Fibroblast of upper back skin (primary cell): Measurements from ENCODE around the gene RASSF5.

ENCODE experiments used
- DNase-seq: peaks from one replicate; pipeline ENCODE4 v3.0.0-alpha.2; 2013

The RASSF5 gene

DNA sequence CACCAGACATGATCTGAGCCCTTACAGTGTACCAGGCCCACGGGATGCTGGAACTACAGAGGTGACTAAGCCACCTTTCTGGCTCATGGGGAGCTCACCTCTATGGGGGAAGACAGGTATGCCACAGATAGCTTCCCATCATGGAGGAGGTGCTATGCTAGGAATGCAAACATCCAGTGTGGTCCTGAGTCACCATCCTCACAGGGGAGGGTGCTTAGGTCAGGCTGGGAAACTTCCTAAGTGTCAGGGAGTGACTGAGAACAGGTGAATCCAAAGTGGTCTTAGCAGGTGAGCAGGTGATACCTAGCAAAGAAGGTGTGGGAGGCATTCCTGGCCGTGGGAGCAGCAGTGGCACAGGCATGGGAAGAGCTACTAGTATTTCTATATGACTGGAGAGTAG is 8.6 kb upstream of the RASSF5 start:
- DNase-seq: no peak

DNA sequence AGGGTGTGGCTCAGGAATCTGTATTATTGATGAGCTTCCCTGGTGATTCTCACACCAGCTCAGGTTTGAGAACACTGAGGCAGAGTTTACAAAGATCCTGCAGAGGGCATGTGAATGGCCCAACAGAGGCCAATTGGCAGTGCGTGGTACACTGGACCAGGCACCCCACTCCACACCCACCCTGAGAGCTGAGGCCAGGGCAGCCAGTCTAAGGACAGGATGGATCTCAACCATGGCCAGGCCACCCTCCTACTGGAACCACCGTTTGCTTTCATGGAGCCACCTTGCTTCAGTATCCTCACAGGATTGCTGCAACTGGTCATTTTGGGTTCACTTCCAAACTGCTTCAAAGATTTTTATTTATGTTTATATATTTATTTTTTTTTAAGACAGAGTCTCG is 7.3 kb upstream of the RASSF5 start:
- no peak for DNase-seq

DNA sequence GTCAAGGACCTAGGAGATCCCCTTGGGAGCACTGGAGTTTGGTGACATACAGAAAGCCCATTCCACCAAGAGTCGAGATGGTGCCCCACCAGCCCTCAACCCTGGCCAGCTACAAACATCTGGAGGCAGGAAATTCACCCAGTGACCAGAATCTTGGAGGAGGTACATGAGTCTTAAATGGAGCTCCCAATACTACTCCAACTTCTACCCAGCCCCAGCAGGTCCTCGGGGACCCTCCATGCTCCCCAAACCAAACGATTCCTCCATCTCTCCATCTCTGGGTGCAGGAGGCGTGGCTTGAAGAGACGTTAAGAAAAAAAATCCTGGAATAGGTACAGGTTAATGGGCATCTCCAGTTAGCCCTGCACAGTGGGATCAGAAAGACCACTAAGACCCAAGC is 5.5 kb upstream of the RASSF5 start:
- DNase-seq: no peak

DNA sequence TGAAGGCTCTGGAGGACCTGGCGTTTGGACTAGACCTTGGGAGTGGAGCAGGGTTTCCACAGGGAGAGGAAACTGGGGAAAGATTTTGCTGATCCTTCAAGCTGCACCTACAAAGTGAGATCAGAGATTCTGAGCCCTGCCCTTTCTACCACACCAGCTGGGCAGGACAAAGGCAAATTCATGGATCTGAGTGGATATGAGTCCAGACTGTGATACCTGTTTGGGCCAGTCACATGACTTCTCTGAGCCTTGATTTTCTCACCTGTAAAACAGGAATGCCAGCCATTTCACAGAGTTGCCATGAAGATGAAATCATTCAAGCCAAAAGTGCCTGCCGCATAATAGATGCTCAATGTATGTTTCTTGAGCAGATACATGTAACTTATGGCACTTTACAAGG is 4.9 kb upstream of the RASSF5 start:
- DNase-seq: no peak

DNA sequence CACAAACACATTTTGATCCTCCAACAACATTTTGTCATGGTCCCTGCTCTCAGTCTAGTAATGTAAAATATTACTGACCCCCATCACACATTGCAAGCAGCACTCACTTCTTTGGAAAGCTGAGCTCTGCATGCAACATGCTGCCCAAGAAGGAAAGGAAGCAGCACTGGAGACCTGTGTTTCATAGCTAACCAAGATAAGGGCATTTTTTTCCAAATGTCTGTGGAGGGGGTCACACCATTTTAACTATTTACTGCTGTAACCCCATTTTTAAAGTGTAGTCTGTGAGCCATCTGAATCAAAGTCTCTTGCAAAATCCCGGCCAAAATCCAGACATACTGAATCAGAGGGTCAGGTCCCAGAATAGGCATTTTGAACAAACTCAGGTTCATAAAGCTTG is 4.5 kb upstream of the RASSF5 start:
- DNase-seq: no peak

DNA sequence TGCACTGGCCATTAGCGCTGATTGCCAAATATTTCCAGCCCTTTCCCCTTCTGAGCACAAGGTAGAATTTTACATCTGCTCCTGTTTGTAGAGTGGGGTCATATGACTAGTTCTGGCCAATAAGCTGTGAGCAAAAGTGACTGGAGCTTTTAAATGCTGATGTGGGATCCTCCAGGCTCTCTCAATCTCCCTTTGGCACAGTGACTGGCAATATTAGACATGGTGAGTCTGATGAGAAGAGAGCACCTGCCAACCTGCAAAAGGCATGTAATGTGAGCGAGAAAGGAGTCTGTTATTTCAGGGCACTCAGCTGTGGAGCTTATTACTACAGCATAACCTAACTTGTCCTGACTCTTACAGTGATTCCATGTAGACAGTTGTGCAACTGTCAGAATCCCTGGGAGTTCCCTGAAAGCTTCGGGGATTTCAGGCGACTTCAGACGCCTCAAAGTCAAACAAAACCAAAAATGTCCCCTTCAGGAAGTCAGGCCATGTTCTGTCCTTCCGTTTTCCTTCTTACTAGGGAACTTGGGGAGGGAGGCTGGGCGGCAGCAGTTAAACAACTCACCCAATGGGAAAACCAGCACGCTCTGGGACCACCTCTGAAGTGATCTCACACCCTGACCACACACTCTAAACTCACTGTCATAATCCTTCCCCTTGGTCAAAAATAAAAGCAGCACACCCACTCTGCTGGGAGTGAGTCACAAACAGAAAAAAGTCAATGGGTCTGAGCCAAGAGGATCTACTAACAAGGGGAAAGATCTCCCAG is 3.6 kb upstream of the RASSF5 start:
- peak; percentile 97 for DNase-seq

DNA sequence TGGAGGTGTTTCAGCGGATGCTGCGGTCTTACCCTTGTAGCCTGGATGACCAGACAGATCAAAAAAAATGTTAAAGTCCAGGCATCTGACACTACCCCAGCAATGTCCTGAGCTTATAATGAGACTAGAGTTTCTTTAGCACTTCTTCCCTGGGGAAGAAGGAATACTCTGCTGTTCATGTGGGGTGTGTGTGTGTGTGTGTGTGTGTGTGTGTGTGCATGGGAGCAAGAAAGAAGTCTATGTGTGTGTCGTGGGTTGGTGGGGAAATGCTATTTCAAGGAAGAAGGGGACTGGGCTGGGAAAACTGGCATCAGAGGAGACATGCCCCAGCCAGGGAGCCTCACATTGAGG is 3.0 kb upstream of the RASSF5 start:
- no peak for DNase-seq

DNA sequence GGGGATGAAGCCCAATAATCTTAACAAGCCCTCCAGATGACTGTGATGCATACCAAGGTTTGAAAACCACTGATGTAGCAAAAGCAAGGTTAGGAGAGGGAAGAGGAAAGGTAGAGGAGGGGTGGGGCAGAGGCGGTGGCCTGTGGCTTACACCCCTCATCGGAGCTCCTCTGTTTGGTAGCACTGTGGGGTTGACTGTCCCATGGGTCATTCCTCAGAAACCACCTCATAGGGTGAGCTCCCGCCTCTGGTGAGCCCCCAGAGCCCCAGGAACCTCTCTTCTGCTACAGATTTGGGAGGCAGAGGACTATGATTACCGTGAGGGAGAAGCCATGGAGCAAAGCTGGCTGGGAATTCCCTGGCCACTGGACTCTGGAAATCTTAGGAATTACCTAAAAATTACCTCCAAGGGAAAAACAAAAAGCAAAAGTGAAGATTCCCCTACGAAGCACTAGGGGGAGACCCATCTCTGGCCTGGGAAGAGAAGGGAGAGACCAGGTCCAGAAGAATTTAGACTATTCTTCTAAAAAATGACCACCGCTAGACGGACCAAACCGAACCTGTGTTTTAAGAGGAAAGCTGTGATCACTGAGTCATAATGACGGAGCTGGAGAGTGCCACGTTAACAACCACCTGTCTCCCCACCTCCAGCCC is 1.5 kb upstream of the RASSF5 start:
- DNase-seq: peak; percentile 28

DNA sequence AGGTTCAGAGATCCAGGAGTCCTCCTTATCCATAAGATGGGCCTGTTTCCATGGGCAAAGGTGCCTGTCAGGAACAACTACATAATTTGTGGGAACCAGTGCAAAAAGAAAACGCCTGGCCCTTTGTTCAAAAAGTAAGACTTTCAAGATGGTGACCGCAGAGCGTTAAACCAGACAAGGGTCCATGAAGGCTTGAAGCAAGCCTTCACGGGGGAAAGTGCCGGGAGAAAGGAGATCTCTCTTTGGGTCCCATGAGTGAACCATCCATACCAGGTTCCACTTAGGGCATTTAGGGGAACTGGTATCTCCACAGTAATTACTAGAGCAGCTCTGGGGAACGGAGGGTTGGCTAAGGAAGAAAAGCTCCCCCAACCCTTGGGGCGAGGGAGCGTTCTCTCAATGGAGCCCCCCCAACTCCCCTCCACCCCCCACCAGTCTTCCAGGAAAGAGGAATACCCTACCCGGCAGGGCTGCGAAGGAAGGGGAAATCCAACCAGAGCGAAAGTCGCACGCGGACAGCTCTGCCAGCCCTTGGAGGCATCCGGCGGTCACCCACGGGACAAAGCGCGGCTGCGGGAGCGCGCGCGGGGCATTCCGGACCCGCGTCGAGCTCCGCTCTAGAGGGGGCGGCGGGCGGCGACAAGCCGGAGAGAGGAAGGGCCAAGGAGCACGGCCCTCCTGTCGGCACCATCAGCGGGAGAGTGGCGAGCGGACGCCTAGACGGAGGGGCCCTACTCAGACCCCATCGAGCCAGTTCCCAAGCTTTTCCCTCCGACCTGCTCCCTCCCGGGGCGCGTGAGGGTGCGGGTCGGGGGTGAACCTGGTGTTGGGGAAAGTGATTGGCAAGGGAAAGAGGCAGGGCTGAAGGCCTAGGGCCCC is 687 bp upstream of the RASSF5 start:
- DNase-seq: no peak

DNA sequence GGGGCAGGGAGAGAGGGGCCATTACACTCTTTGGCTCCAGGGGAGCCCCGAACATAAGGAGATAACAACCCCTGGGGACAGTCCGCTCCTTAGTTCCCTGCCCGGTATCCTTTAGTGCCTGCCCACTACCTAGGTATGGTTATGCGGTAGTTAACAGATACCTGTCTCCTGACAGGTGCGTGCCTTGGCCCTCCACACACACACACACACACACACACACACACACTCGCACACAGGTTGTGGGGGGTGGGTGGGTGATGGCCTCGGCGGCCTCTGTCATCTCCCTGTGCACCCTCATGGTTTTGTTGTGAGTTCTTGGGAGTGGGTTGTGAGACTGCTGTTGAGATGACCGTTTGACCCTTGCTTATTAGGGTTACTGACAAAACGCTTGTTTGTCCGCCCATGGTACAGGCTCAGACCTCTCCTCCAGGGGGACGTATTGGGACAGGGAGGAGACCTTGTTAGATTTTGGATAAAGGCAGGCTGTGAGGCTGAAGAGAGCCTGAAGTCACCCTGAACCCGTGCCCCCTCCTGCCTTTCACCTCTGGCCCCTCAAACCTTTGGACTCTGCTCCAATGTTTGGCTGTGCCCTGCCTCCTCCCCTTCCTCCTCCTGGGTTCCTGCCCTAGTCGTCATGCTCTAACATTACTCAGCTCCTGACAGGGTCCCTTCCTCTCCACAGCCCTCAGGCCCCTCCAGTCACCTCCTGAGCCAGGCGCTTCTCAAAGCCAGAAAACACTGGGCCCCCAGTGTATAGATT is 979 bp downstream of the RASSF5 start:
- no peak for DNase-seq

DNA sequence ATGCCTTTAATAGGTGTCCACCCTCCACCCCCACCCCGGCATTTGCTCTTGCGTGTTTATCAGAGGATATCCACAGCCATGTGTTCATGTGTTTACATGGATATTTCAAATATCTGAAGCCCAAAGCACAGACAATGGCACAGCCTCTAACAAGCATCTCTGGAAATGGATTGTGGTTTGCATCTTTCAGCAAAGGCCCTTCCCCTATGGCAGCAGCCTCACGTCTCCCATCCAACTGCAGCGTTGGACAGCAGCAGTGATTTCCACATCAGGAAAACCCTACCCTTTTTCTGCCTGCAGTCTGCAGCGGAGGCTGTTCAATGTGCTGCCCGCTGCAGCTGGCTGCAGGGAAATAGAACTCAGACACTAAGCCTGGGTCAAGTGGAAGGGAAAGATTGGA is 1.6 kb downstream of the RASSF5 start:
- peak; percentile 68 for DNase-seq

DNA sequence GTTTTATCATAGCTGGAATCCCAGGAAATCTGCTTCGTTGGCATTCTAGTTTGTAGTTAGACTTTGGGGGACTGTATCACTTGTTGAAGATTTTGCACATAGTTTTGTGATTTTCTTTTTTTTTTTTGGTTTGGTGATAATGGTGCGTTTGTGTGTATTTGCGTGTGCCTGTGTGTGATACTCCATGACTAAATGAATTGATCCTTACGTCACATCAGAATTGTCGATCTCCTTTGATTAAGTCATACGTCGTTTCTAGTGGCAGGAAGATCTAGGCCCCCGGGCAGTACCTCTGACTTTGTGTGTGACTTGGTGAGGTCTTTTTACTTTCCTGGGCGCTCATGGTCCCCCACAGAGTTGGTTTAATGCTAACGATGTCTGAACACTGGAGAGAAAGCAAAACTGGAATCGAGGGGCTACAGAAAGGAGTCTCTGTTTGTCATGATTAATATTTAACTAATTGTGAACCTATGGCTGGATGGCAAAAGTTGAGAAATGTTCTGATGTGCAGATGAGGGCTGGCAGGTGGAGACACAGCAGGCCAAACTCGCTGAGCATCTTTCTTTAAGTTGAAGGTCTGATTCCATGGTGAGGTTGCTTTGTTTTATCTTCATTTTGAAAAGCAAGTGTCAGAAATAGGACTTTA is 2.4 kb downstream of the RASSF5 start:
- DNase-seq: no peak

DNA sequence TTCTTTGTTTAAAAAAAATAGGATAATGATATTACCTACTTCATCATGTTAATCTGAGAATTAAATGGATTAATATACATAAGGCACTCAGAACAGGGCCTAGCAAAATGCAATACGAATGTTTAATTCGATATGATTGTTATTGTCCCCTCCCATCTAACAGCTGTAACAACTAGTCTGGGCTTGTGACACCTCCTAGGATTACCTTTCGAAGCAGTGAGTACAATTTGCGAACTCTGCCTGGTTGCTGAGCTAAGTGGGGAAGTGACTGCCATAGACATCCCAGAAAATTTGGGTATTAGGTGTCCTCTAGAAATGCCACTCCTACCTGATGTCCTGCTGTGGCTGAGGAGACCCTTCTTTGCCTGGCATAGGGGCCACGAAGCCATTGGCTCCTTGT is 3.0 kb downstream of the RASSF5 start:
- no peak for DNase-seq

DNA sequence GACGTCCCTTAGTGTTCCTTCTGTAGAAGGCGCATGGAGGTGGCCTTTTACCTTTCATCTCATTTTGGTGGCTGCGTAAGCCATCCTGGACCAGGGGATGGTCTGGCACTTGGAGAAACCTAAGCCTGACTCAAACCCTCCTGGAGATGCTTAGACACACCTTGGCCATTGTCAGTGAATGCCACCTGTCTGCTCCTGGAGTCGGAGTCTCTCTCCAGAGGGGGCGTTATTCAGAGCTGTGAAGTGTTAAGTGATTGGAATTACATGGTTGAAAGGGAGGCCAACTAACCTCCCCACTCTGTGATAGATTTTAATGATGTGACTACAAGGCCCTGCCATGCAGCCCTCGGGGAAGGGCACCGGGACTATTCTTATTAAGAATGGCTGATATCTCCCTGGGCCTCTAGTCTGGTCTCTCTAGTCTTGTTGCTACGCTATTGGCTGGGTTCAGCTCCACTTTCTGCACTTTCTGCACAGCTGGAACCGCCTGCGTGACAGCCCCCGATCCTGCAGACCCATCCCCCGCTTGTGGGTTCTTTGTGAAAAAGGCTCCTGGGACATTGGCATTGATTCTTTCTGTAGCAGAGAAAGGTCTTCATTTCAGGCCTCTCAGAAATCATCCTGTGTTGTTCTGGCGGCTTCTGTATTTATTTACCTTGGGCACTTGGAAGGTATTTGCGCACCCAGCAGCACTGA is 4.2 kb downstream of the RASSF5 start:
- no peak for DNase-seq

DNA sequence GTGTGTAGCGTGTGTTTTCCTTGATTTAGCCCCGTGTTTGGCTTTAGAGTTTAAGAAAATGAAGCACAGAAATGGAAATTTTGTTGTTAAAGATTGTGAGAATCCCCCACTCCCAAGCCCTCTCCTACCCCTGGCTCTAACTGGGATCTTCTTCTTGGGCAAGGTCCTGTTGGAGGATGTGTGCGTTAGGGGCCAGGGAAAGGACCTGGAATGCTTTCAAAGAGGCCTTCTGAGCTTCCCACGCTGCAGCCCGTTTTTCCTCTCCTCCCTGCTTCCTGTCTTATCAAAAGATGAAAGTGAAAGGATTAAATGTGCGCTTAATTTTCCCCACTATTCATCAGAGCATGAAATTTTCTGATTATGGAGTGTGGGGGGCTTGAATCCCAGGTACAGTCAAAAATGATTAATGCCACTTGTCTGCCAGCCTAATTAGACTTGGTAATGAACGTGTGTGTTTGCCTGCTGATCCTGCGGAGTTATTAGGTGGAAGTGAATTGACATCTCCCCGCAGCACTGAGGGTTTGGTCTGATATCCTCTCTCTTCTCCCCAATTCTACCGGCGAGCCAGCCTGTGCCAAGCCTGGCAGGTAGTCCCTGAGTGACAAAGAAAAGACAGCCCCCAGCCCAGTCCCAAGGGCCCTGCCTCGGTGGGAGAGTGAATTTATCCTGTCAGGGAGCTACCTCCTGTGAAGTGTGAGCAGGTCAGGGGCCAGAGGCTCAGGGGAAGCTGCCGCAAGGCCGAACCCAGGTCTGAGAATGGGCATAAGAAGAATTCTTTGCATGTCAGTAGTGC is 4.9 kb downstream of the RASSF5 start:
- no peak for DNase-seq

DNA sequence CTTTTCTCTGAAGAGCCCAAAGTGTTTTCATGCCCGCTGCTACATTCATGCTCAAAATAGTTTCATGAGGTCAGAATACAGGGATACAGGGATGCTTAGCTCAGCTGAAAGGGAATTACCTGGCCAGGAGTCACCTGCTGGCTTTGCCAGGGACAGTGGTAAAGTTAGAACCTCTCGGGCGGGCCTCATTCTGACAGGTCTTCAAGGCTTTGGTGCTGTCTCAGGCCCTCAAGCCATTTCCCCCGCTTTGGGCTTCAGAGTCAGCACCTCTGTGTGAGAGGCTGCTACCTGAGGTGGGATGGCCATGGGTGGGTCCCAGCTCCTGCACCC is 5.5 kb downstream of the RASSF5 start:
- no peak for DNase-seq

DNA sequence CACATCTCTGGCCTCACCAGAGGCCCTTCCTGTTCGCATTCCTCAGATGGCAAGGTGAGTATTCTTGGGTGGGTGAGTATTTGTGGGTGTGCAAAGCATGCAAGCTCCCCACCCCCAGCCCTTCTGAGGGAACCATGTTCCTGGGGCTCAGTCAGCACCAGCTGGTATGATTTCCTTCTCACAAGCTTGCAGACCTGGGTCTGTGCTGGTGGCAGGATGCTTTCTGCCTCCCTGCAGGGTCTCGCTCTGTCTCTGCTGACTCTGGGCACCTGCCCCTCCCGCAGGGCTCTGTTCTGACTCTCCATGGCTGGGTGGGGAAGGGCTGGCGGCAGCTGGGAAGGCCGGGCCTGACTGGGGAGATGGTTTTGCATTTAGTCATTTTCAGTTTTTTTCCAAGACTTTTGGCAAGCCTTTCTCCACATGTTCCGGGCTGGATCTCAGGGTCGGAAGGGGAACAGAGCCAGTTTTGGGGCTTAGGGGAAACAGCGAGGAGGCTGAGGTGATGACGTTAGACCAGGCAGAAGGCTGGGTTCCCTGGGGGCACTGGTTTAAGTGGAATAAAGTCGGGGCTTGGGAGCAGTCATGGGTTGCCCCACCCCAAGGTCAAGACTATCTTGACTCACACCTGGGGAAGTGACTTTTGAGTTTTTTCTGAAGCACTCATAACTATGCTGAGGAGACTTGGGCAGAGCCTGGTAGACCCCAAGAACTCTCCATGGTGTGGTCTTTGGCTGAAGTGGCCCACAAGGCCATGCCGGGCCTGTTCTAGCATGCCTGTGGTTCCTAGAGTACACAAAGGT is 6.2 kb downstream of the RASSF5 start:
- peak; percentile 94 for DNase-seq

DNA sequence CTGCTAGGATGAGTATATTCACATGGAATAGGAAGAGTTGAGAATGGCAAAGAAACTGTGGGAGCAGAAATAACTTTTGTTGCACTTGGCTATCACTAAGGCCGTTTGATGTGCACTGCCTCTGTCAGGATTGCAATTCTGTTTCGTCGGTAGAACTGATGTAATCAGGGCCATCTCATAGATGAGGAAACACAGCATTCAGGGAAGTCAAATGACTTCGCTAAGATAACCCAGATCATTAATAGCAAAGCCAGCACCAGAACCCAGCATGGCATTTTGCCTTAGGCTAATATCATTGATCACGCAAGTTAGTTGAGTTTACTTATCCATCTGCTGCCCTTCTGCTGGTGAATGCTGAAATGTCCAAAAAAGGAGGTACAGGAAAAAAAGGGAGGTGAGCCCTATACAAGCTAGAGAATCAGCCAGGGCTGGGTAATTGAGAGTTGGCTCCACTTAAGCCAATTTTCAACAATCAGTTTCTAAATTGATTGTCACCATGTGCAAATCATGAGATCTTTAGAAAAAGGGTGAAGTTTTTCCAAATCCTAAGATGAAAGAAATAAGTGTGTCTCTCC is 7.6 kb downstream of the RASSF5 start:
- peak; percentile 18 for DNase-seq

DNA sequence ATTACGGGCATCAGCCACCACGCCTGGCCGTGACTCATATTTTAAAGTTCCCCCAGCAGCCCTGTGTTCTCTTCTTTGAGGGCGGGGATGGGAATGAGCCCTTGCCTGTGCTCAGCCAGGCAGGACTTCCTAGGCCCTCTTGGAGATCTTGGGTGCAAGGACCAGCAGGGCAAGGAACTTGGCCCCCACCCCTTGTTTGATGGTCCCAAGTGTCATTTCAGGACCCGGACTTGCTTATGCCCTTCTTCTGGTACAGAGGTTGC is 9.3 kb downstream of the RASSF5 start:
- no peak for DNase-seq

DNA sequence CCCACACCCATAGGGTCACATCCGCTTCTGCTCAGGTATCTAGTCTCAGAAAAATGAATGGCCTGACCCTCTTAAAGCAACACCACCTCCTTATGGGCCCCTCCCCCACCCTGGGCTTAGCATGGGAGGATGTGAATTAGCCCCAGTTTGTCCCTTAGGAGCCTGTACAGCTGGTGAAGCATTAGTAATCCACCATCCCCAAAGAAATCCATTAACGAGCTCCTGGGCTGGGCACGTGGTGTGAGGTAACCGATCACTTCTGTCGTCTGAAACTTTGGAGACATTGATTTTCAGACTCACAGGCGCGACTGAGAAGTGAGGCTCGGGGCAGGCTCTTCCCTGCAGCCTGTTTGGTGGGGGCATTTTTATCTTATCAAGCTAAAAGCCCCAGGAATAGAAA is 10.5 kb downstream of the RASSF5 start:
- no peak for DNase-seq
